HG03520 (cell line): ENCODE data around the gene RANBP9.

ENCODE experiments used
- ATAC-seq: cut with Tn5 transposase; IDR thresholded peaks from one replicate; pipeline ENCODE4 v1.9.1; 2021; ENCODE audit warnings: mild to moderate bottlenecking, moderate library complexity; ENCODE audit not compliant: unreplicated experiment

The RANBP9 gene

GRCh38 chr6:13604546-13605416, 106.9 kb downstream of the RANBP9 start:
- ATAC-seq: no peak

GRCh38 chr6:13604135-13604534, 107.5 kb downstream of the RANBP9 start:
- ATAC-seq: no peak

- no peak for ATAC-seq
Measured at GRCh38 chr6:13600036-13600435, 111.6 kb downstream of the RANBP9 start.

- ATAC-seq: no peak
Measured at GRCh38 chr6:13597073-13597472, 114.6 kb downstream of the RANBP9 start.

GRCh38 chr6:13593720-13594119, 117.9 kb downstream of the RANBP9 start:
- ATAC-seq: no peak

- no peak for ATAC-seq
Measured at GRCh38 chr6:13593103-13593502, 118.5 kb downstream of the RANBP9 start.

GRCh38 chr6:13591205-13591921, 120.3 kb downstream of the RANBP9 start:
- no peak for ATAC-seq

GRCh38 chr6:13590574-13591153, 121.0 kb downstream of the RANBP9 start:
- ATAC-seq: no peak

- no peak for ATAC-seq
Measured at GRCh38 chr6:13589801-13590200, 121.8 kb downstream of the RANBP9 start.

- no peak for ATAC-seq
Measured at GRCh38 chr6:13586603-13587542, 124.8 kb downstream of the RANBP9 start.

GRCh38 chr6:13581700-13582229, 129.9 kb downstream of the RANBP9 start:
- no peak for ATAC-seq

GRCh38 chr6:13579911-13580310, 131.7 kb downstream of the RANBP9 start:
- ATAC-seq: no peak

GRCh38 chr6:13577926-13578325, 133.7 kb downstream of the RANBP9 start:
- no peak for ATAC-seq

- no peak for ATAC-seq
Measured at GRCh38 chr6:13576017-13576416, 135.6 kb downstream of the RANBP9 start.

- ATAC-seq: no peak
Measured at GRCh38 chr6:13575377-13575775, 136.3 kb downstream of the RANBP9 start.

GRCh38 chr6:13574571-13575376, 136.9 kb downstream of the RANBP9 start, which contains the start of gene SIRT5:
SIRT5 (plus strand) TSS chr6:13574601; CDS start chr6:13584111, 9,510 bp downstream.
- peak; percentile 73 for ATAC-seq

GRCh38 chr6:13574149-13574570, 137.5 kb downstream of the RANBP9 start:
- ATAC-seq: peak; percentile 62

- ATAC-seq: no peak
Measured at GRCh38 chr6:13573669-13574110, 137.9 kb downstream of the RANBP9 start.

- no peak for ATAC-seq
Measured at GRCh38 chr6:13572951-13573654, 138.5 kb downstream of the RANBP9 start.
